DMS 273 (cell line): Measurements from ENCODE around the gene TVP23B.
"Not testable (repeated sequence)": the region's sequence is repeated elsewhere in the genome, so short reads cannot be mapped to it uniquely, and the experiment has no call there.

ENCODE experiments used
- DNase-seq: peaks from one replicate; lab custom pipeline; 2025; ENCODE audit not compliant: unreplicated experiment; lab: John Stamatoyannopoulos, UW

Gene TVP23B

GRCh38 chr17:18786890-18787289 lies 5.9 kb downstream of the TVP23B start:
- DNase-seq, result not testable (repeated sequence)

- not testable (repeated sequence) for DNase-seq
Measured at GRCh38 chr17:18791402-18791801, 10.4 kb downstream of the TVP23B start.

- DNase-seq, result not testable (repeated sequence)
Measured at GRCh38 chr17:18794841-18795240, 13.9 kb downstream of the TVP23B start.

- not testable (repeated sequence) for DNase-seq
Measured at GRCh38 chr17:18796887-18797286, 15.9 kb downstream of the TVP23B start.

GRCh38 chr17:18803458-18804245 lies 22.7 kb downstream of the TVP23B start:
- not testable (repeated sequence) for DNase-seq

- not testable (repeated sequence) for DNase-seq
Measured at GRCh38 chr17:18815924-18816323, 34.9 kb downstream of the TVP23B start.

GRCh38 chr17:18816489-18817371 lies 35.7 kb downstream of the TVP23B start:
- peak; percentile 73 for DNase-seq

- not testable (repeated sequence) for DNase-seq
Measured at GRCh38 chr17:18821430-18821829, 40.4 kb downstream of the TVP23B start.

GRCh38 chr17:18827613-18828012 lies 46.6 kb downstream of the TVP23B start:
- not testable (repeated sequence) for DNase-seq

- no peak for DNase-seq
Measured at GRCh38 chr17:18848501-18848900, 67.5 kb downstream of the TVP23B start.

- DNase-seq, result no peak
Measured at GRCh38 chr17:18850679-18851078, 69.7 kb downstream of the TVP23B start.

- DNase-seq, result peak; percentile 29
Measured at GRCh38 chr17:18851201-18851600, 70.2 kb downstream of the TVP23B start.

GRCh38 chr17:18854956-18855355 lies 74.0 kb downstream of the TVP23B start:
- no peak for DNase-seq

GRCh38 chr17:18855831-18856569 lies 75.0 kb downstream of the TVP23B start:
- peak; percentile 97 for DNase-seq
